Mesodermal cell (in vitro differentiated cells): ENCODE results near the gene POLK.
"Not testable (repeated sequence)": the region's sequence is repeated elsewhere in the genome, so short reads cannot be mapped to it uniquely, and the experiment has no call there.

ENCODE experiments used
- H3K27ac ChIP-seq: 2 replicates; pipeline ENCODE4 v1.7.0; 2013; ENCODE audit warnings: mild to moderate bottlenecking, low read depth, low read length, moderate library complexity; ENCODE audit not compliant: severe bottlenecking
- H3K36me3 ChIP-seq: 2 replicates; pipeline ENCODE4 v1.7.1; 2013; ENCODE audit warnings: mild to moderate bottlenecking, low read length, moderate library complexity; ENCODE audit not compliant: control insufficient read depth, insufficient read depth
- H3K4me1 ChIP-seq: one replicate; pipeline ENCODE4 v1.7.1; 2013; ENCODE audit warnings: mild to moderate bottlenecking, low read length; ENCODE audit not compliant: insufficient read depth, control insufficient read depth, poor library complexity, severe bottlenecking
- H3K4me3 ChIP-seq: 2 replicates; pipeline ENCODE4 v1.7.0; 2013; ENCODE audit warnings: low read length, control low read depth, mild to moderate bottlenecking; ENCODE audit not compliant: insufficient read depth, poor library complexity, severe bottlenecking; ENCODE audit errors: extremely low read depth
- H3K9me3 ChIP-seq: 2 replicates; pipeline ENCODE4 v1.7.1; 2013; ENCODE audit warnings: mild to moderate bottlenecking, low read length, moderate library complexity; ENCODE audit not compliant: control insufficient read depth
- WGBS, 2 experiments: methylation state at CpG; one replicate each; pipeline ENCODE4 v1.1.5; 2013; ENCODE audit warnings: missing lambda C conversion rate in 2 of 2; ENCODE audit not compliant: insufficient coverage in 2 of 2; 5-methylcytosine and 5-hydroxymethylcytosine counted together

Gene POLK

DNA sequence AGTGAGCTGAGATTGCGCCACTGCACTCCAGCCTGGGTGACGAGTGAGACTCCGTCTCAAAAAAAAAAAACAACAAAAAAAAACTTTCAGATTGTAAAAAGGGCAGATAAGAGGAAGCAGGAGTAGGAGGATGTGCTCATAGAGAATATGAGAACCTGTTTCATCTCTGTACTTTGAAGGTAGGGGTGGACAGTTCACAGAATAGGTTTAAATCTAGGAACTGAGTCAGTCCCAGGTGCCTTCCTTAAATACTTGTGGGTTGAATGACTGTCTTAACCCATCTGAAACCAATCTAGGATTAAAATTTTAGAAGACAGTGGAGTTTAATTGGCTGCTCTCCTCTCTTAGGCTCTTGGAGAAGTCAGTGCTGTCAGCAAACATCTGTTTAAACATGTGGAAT, 12.4 kb downstream of the POLK start:
- no CpG with 5 or more reads among the region's 3 CpGs for WGBS, 2 experiments
- Histone ChIP-seq H3K36me3 (peaks cover 8% of the 10 kb centered on the region), H3K27ac (no peak overlapping the region)

DNA sequence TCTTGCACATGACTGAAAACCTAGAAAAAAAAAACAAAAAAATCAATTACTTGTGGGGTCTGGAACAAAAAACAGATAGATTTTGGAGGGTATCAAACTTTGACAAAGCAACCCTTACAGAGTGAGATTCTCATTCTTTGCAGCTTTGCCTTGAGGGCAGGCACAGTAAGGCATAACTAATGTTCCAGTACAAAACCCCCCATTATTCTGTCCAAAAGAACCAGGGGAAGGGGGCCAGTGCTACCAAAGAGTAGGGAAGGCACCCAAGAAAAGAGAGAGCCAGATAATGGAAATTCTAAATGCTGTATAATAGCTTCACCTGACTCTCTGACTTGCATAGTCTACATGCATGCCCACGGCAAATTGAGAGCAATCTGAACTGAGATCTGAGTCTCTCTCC, 12.9 kb downstream of the POLK start:
- Histone ChIP-seq H3K27ac (no peak overlapping the region), H3K36me3 (peaks cover 11% of the 10 kb centered on the region), H3K4me3 (no peak overlapping the region), H3K9me3 (peaks cover 8% of the 10 kb centered on the region), H3K4me1 (no peaks in the 10 kb centered on the region)
- WGBS, 2 experiments, result no CpG with 5 or more reads among the region's 1 CpG

More for the DNA sequence above, 12.4 kb downstream of the POLK start:
- no peaks in the 10 kb centered on the region for H3K4me1 ChIP-seq
- no peak overlapping the region for H3K4me3 ChIP-seq
- peaks cover 8% of the 10 kb centered on the region for H3K9me3 ChIP-seq

DNA sequence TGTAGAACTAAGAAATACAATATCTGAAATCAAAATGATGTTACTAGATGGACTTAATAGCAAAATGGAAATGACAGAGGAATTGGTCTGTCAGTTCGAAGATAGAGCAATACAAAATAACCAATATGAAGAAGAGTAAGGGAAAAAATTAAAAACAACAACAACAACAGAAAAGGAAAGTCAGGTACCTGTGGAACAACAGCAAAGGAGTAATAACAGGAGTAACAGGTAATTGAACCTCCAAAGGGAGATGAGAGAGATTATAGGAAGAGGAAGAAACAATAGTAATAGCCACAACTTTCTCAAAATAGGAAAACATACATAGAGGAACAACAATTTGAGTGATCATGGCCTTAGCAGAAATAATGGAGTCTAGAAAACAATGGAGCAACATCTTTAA, 13.7 kb downstream of the POLK start:
- Histone ChIP-seq H3K4me3 (no peak overlapping the region), H3K27ac (no peak overlapping the region), H3K9me3 (peaks cover 8% of the 10 kb centered on the region), H3K36me3 (peaks cover 8% of the 10 kb centered on the region), H3K4me1 (no peaks in the 10 kb centered on the region)
- WGBS, 2 experiments, result no CpG with 5 or more reads among the region's 1 CpG

DNA sequence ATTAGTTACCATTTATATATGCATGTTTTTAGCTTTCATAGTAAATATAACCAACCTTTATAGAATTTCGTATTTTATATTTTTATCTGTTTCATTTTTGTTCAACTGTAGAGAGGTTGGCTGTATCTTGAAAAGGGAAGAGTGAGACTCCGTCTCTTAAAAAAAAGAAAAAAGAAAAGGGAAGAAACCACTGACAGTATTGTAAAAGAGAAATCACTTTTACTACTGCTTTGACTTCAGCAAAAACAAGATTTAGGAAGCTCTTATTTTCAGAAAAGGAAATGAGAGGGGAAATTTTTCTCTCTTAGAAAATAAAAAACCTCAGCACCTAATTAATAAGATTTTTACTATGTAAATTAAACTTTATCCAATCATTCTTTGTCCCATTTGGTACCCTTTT, 14.4 kb downstream of the POLK start:
- Histone ChIP-seq H3K4me1 (no peaks in the 10 kb centered on the region), H3K4me3 (no peak overlapping the region), H3K9me3 (peaks cover 8% of the 10 kb centered on the region), H3K36me3 (peaks cover 6% of the 10 kb centered on the region), H3K27ac (no peak overlapping the region)
- no CpG with 5 or more reads among the region's 2 CpGs for WGBS, 2 experiments

DNA sequence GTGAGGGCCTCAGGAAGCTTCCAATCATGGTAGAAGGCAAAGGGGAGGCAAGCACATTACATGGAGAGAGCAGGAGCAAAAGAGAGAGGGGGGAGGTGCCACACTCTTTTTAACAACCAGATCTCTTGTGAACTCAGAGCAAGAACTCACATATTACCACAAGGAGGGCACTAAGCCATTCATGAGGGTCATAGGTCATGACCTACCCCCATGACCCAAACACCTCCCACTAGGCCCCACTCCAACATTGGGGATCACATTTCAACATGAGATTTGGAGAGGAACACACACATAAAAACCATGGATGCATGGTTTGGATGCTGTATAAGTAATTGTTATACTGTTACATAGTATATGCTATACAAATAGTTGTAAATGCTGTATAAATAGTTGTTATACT, 17.5 kb downstream of the POLK start:
- H3K9me3 ChIP-seq, result peaks cover 9% of the 10 kb centered on the region
- H3K4me1 ChIP-seq, result no peaks in the 10 kb centered on the region
- no peak overlapping the region for H3K27ac ChIP-seq
- H3K4me3 ChIP-seq, result no peak overlapping the region
- peaks cover 6% of the 10 kb centered on the region for H3K36me3 ChIP-seq

DNA sequence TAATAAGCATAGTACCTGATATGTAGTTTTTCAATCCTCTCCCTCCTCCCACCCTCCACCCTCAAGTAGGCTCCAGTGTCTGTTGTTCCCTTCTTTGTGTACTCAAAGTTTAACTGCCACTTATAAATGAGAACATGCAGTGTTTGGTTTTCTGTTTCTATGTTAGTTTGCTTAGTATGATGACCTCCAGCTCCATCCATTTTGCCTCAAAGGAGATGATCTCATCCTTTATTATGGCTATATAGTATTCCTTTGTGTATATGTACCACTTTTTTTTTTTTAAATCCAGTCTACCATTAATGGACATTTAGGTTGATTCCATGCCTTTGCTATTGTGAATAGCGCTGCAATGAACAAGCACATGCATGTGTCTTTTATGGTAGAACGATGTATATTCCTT, 20.5 kb downstream of the POLK start:
- H3K36me3 ChIP-seq, result peaks cover 6% of the 10 kb centered on the region
- no peaks in the 10 kb centered on the region for H3K4me1 ChIP-seq
- no peak overlapping the region for H3K27ac ChIP-seq
- WGBS, 2 experiments, result 67 to 100% methylated on average over 1 to 2 of the region's 2 CpGs
- no peak overlapping the region for H3K4me3 ChIP-seq
- peaks cover 19% of the 10 kb centered on the region for H3K9me3 ChIP-seq

GRCh38 chr5:75533716-75534115, 22.0 kb downstream of the POLK start:
- not testable (repeated sequence) for H3K4me3 ChIP-seq, H3K36me3 ChIP-seq, H3K27ac ChIP-seq, H3K4me1 ChIP-seq
- peaks cover 19% of the 10 kb centered on the region for H3K9me3 ChIP-seq
- 80% methylated on average over 1 of the region's 1 CpG; no CpG with 5 or more reads in 1 of the 2 experiments for WGBS, 2 experiments

DNA sequence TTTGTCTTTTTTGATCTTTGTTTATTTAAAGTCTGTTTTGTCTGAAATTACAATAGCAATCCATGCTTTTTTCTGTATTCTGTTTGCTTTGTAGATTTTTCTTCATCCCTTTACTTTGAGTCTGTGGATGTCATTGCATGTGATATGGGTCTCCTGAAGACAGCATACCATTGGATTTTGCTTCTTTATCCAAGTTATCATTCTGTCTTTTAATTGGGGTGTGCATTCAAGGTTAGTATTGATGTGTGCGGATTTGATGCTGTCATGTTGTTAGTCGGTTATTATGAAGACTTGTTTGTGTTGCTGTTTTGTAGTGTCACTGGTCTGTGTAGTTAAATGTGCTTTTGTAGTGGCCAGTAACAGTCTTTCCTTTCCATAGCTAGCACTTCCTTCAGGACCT, 23.0 kb downstream of the POLK start:
- Histone ChIP-seq H3K4me1 (no peaks in the 10 kb centered on the region), H3K36me3 (peaks cover 4% of the 10 kb centered on the region), H3K27ac (no peak overlapping the region), H3K4me3 (no peak overlapping the region), H3K9me3 (peaks cover 19% of the 10 kb centered on the region)
- WGBS, 2 experiments, result no CpG with 5 or more reads among the region's 2 CpGs

GRCh38 chr5:75536147-75536546, 24.5 kb downstream of the POLK start:
- Histone ChIP-seq H3K4me3 (no peak overlapping the region), H3K27ac (no peak overlapping the region), H3K36me3 (no peaks in the 10 kb centered on the region), H3K4me1 (no peaks in the 10 kb centered on the region), H3K9me3 (peaks cover 19% of the 10 kb centered on the region)
- WGBS, 2 experiments, result 97 to 100% methylated on average over 1 to 3 of the region's 3 CpGs

- H3K9me3 ChIP-seq, result peaks cover 19% of the 10 kb centered on the region
- H3K36me3 ChIP-seq, result no peaks in the 10 kb centered on the region
- no peaks in the 10 kb centered on the region for H3K4me1 ChIP-seq
- H3K4me3 ChIP-seq, result no peak overlapping the region
- 91 to 93% methylated on average over 3 to 4 of the region's 6 CpGs for WGBS, 2 experiments
- no peak overlapping the region for H3K27ac ChIP-seq
Observed at GRCh38 chr5:75536694-75537360, 25.1 kb downstream of the POLK start.

GRCh38 chr5:75538211-75538610, 26.5 kb downstream of the POLK start:
- Histone ChIP-seq H3K9me3 (peaks cover 12% of the 10 kb centered on the region), H3K27ac (no peak overlapping the region), H3K4me3 (no peak overlapping the region), H3K4me1 (no peaks in the 10 kb centered on the region), H3K36me3 (no peaks in the 10 kb centered on the region)
- no CpG with 5 or more reads among the region's 1 CpG for WGBS, 2 experiments
